Transverse colon (tissue), 4 donors: ENCODE results near the gene IFITM1.

Experiments
- CTCF ChIP-seq, 5 experiments: fragments of 200-600 bp in 3 of 5; fragments of 450-650 bp in 2 of 5; sonication (generic) in 3 of 5; IDR thresholded peaks; 1 replicate in 2 of 5; 2 replicates in 3 of 5; pipeline ENCODE4 v1.5.1; 2016 to 2017; ENCODE audit warnings: antibody characterized with exemption in 5 of 5, inconsistent platforms in 3 of 5, mild to moderate bottlenecking in 2 of 5, moderate library complexity in 1 of 5
- POLR2A ChIP-seq: fragments of 450-650 bp; IDR thresholded peaks from one replicate; pipeline ENCODE4 v1.6.1; 2016; ENCODE audit warnings: antibody characterized with exemption, mild to moderate bottlenecking, moderate library complexity
- POLR2AphosphoS5 ChIP-seq, 3 donors: sonication (generic); formaldehyde crosslinking; IDR thresholded peaks; one replicate each; pipeline ENCODE4 v1.6.1; 2016; ENCODE audit warnings: antibody characterized with exemption in 3 of 3

GRCh38 chr11:346529-346928 is 32.7 kb downstream of the IFITM1 start:
- TF ChIP-seq POLR2A, result no peak
- TF ChIP-seq CTCF (IDR thresholded peaks at IDR 0.05), result no peak
- TF ChIP-seq POLR2AphosphoS5 (IDR thresholded peaks at IDR 0.05), result no peak
